DMS53 (cell line): ENCODE data around the gene MAPK13.
"Not testable (repeated sequence)": the region's sequence is repeated elsewhere in the genome, so short reads cannot be mapped to it uniquely, and the experiment has no call there.

Experiments
- DNase-seq: peaks from one replicate; lab custom pipeline; 2025; lab: John Stamatoyannopoulos, UW

MAPK13 gene

GRCh38 chr6:36114798-36115408 is 15.4 kb upstream of the MAPK13 start:
- DNase-seq = no peak

- no peak for DNase-seq
Observed at GRCh38 chr6:36115412-36115811, 14.9 kb upstream of the MAPK13 start.

- no peak for DNase-seq
Observed at GRCh38 chr6:36116066-36116864, 14.0 kb upstream of the MAPK13 start.

- no peak for DNase-seq
Observed at GRCh38 chr6:36116943-36117342, 13.4 kb upstream of the MAPK13 start.

GRCh38 chr6:36117658-36118549 is 12.4 kb upstream of the MAPK13 start:
- DNase-seq = no peak

GRCh38 chr6:36118550-36119107 is 11.7 kb upstream of the MAPK13 start:
- DNase-seq = peak; percentile 10

- DNase-seq = no peak
Observed at GRCh38 chr6:36119209-36119608, 11.1 kb upstream of the MAPK13 start.

- DNase-seq = no peak
Observed at GRCh38 chr6:36120018-36120417, 10.3 kb upstream of the MAPK13 start.

- DNase-seq = no peak
Observed at GRCh38 chr6:36120539-36120938, 9.8 kb upstream of the MAPK13 start.

- DNase-seq = peak; percentile 11
Observed at GRCh38 chr6:36120979-36121786, 9.1 kb upstream of the MAPK13 start.

GRCh38 chr6:36121787-36122494 is 8.4 kb upstream of the MAPK13 start:
- DNase-seq = peak; percentile 6

- peak; percentile 8 for DNase-seq
Observed at GRCh38 chr6:36122495-36123269, 7.6 kb upstream of the MAPK13 start.

GRCh38 chr6:36123270-36124139 is 6.8 kb upstream of the MAPK13 start:
- DNase-seq = peak; percentile 86

GRCh38 chr6:36124346-36124745 is 6.0 kb upstream of the MAPK13 start:
- not testable (repeated sequence) for DNase-seq

- DNase-seq = peak; percentile 11
Observed at GRCh38 chr6:36124881-36125280, 5.4 kb upstream of the MAPK13 start.

GRCh38 chr6:36125575-36125974 is 4.7 kb upstream of the MAPK13 start:
- no peak for DNase-seq

GRCh38 chr6:36126121-36126520 is 4.2 kb upstream of the MAPK13 start:
- no peak for DNase-seq

GRCh38 chr6:36126553-36127458 is 3.5 kb upstream of the MAPK13 start:
- DNase-seq = no peak
